Tibial nerve (tissue), 4 donors: ENCODE results near the gene MAPK8.

Source experiments
- CTCF ChIP-seq, 5 experiments: fragments of 200-600 bp in 3 of 5; fragments of 450-650 bp in 2 of 5; sonication (generic) in 3 of 5; IDR thresholded peaks; one replicate each; pipeline ENCODE4 v1.5.1; 2016 to 2019; ENCODE audit warnings: antibody characterized with exemption in 5 of 5, mild to moderate bottlenecking in 3 of 5, moderate library complexity in 2 of 5
- EP300 ChIP-seq, 2 donors: sonication (generic); formaldehyde crosslinking; IDR thresholded peaks; one replicate each; pipeline ENCODE4 v1.6.1; 2017; ENCODE audit warnings: antibody characterized with exemption in 2 of 2, mild to moderate bottlenecking in 1 of 2
- POLR2A ChIP-seq, 2 donors: fragments of 450-650 bp; IDR thresholded peaks; one replicate each; pipeline ENCODE4 v1.6.1; 2017; ENCODE audit warnings: antibody characterized with exemption in 2 of 2, mild to moderate bottlenecking in 2 of 2, moderate library complexity in 2 of 2

GRCh38 chr10:48296576-48297098, 9.8 kb upstream of the MAPK8 start:
- no peak for TF ChIP-seq CTCF (IDR thresholded peaks at IDR 0.05)
- no peak for TF ChIP-seq POLR2A (IDR thresholded peaks at IDR 0.05)
- TF ChIP-seq EP300 (IDR thresholded peaks at IDR 0.05) = no peak
